Superior temporal gyrus (tissue), 1 donor: ENCODE data around the gene ALK.
A peak's percentile ranks its signal among the peaks of the same experiment; 100 is the strongest.

Experiments used
- DNase-seq: peaks from one replicate; pipeline ENCODE4 v3.0.0-alpha.2; 2016; ENCODE audit errors: extremely low spot score

Gene ALK

GRCh38 chr2:29455200-29455860 is 466.1 kb downstream of the ALK start:
- DNase-seq: peak; percentile 47

DNA sequence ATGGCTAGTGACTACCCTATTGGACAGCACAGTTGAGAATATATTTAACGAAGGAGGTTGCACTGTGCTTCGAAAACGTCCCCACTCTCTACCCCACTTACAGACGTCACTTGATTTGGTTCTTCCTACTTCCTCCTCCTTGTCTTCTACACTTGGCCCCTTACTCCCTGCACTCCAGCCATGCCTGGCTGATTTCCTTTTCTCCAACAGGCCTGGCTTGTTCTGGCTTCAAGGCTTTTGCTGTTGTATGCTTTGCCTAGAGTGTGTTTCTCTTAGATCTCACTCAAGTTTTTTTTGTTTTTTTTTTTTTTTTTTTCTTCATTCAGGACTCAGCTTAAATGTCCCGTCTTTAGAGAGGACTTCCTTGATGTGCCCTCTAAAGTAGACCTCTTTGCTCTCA is 469.4 kb downstream of the ALK start:
- DNase-seq: no peak

DNA sequence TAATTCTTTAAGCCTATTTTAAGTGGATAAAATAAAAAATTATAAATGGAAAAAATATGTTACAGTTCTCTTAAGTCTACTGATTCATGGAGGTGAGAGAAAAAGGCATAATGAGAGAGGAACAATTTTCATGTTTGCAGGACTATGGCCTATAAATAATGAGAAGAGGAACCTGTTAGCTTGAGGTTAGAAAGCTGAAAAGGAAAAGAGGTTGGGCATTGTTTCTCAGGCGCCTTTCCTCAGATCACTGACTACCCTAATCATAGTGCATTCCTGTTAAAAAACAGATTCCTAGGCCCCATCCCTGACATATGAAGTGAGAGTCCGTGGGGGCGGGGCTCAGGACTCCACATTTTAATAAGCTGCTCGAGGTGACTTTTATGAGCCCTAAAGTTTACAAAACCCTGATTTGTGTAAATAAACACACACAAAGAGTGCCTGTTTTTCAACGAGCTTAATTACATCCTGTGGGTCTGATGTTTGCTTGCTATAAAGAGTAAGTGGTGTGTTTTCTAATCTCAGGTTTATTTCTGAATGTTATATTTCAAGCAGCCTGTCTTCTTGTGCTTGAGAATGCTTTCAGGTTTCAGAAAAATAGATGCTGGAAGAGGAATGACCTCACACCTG is 470.7 kb downstream of the ALK start:
- DNase-seq: no peak

DNA sequence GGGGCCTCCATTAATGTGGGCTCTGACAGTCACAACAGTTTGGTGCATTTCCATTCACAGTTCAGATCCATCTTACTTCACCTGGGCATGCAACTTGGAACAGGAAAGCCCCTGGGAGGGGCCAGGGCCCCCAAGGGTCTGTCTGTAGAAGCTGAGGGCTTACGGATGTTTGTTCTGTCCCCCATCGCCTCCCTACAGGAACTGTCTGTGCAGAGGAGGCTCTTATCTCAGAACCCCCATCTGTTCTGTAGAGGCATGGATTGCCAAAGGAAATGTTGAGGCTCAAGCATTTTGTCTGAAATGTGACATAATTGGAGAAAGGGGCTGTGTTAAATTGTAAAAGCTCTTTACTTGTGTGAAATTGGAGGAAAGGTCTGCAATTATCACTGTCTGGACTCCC is 471.9 kb downstream of the ALK start:
- no peak for DNase-seq

- DNase-seq: no peak
Measured at GRCh38 chr2:29448096-29448688, 473.2 kb downstream of the ALK start.

DNA sequence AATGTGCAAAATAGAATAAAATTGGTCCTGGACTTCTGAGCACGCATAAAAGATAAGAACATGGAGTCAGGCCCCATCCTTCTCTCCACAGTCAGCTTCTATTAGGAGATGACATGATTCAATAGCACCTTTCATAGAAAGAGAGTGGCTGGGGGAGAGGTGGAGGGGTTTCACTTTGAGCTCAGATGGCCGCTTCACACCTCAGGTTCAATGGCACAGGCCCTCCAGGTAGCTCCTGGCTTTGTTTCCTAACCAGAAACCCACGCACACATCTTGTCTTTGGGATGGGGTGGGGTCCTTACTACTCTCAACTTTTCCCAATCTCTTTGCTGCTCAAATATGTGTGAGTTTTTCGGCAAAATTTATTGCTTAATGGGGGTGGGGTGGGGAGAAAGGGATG is 473.9 kb downstream of the ALK start:
- no peak for DNase-seq

GRCh38 chr2:29446847-29447246 is 474.5 kb downstream of the ALK start:
- no peak for DNase-seq

GRCh38 chr2:29444150-29444549 is 477.2 kb downstream of the ALK start:
- DNase-seq: no peak

GRCh38 chr2:29443627-29444026 is 477.8 kb downstream of the ALK start:
- DNase-seq: no peak

DNA sequence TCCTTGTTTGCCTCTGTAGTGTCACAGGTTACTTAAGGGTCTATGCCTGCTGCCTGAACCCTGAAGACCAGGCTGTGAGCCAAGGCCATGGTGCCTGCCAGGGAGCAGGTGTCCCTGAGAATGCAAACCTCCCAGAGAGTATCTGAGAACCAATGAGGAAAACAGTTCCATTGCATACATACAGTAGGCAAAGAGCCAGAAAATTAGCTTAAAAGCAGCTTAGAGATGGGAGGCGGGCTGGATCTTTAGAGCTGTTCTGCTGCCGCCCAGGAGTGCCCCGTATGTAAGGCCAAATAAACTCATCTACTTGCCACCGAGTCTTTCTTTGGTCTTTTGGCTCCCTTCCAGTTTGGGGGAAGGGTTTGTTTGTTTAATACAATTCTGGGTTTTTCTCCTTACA is 478.2 kb downstream of the ALK start:
- DNase-seq: no peak

DNA sequence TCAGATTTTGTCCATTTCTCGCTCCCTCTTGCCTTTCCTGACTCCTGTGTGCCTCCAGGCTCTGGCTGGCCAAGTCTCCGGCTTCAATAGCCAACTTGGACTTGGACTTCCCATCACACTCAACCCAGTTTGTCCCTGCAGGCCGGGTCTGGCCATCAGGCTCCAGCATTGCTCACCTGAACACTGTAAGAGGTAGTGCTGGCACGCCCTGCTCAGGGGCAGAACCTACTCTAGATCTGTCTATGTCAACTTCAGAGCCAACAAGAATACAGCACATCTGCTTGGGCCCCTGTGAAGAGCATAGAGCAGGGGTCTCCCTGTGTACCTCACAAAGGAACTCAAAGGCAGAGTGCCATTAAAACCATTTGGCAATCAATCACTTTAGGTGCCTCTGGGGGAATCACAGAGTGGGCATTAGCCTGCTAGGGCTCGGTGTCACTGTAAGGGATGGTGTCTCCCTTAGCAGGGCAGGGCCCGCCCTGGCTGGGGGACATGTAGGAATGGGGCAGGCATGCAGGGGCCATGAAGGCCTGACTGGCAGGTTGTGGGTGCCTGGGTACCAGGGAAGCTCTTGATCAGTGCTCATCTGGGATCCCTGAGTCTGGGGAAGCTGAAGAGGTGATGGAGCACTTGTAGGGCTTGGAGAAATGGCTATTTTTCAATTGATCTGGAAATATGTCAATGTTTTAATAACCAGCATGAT is 480.3 kb downstream of the ALK start:
- no peak for DNase-seq

DNA sequence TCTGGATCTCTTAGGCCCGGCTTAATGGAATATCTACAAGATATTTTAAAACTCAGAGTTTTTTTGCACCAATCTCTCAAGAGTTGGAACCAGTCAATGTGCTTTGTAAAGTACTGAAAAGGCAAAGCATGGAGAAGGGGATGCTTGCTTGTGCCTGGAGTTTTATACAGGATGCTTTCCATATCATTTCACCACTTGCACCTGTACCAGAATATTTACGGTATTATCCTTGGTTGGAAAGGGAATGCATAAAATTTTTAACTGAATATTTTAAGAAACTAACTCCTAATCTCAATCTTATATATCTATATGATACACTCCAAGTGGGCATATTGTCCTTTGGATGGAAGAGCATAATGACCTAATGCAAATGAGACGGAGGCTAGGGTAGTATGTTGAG is 487.5 kb downstream of the ALK start:
- DNase-seq: no peak

DNA sequence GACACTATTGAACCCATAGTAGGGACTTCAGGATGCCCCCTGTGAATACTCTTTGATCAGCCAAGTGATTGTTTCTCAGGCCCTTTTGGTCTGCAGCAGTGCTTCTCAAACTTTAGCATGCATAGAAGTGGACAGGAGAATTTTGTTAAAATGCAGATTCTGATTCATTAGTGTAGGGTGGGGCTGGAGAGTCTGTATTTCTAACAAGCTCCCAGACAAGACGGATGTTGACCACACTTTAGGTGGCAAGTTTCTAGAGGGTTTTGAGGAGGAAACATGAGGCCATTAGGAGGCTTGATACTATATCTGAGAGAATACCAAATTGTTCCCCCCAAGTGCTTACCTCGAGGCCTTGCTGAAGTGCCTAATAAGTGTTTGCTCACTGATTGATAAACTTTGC is 488.3 kb downstream of the ALK start:
- DNase-seq: no peak

- DNase-seq: no peak
Measured at GRCh38 chr2:29431485-29431884, 489.9 kb downstream of the ALK start.

- DNase-seq: no peak
Measured at GRCh38 chr2:29430382-29431112, 490.8 kb downstream of the ALK start.

GRCh38 chr2:29426354-29426753 is 495.0 kb downstream of the ALK start:
- DNase-seq: no peak

- DNase-seq: no peak
Measured at GRCh38 chr2:29425866-29426265, 495.5 kb downstream of the ALK start.

DNA sequence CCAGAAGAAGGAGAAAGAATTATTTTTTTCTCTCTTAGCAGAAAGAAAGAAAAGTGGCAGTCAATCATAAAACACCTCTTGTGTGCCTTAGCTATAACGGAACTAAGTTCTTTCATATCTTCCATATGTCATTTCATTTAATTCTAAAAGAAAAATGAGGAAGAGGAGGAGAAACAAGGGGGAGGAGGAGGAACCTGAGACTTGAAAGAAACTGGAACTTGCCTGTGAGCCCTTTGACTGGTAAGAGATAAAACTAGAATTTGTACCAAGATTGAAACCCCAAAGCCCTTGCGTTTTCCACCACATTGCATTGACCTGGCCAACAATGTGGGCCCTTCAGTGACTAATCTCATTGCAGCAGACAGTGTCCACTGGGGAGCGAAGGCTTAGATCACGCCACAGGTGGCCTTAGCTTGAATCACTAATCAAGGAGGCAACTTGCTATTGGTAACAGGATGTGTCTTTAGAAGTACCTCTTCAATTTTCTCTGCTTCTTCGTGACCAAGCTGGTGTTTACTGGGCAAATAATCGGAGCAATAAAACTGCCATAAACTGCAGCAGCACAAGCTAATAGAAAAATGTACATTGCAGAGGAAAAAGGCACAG is 498.2 kb downstream of the ALK start:
- no peak for DNase-seq

- DNase-seq: no peak
Measured at GRCh38 chr2:29420999-29421782, 500.2 kb downstream of the ALK start.

DNA sequence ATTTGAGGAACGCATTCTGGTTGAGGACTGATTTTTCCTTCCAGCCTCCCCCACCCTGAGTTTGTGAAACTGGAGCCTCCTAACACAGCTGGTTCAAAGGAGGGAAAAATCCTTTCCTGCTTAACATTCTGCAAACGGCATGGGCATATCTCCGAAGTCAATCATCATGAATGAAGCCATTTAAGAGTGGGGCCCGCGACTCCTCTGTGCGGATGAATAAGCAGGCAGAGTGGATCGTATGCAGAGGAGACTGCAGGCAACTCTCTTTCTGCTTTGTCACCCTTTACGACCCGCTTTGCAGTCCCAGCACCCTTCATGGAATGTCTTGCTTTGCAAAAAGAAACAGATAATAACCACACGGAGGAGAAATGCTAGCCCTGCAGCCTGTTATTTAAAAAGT is 500.9 kb downstream of the ALK start:
- no peak for DNase-seq

DNA sequence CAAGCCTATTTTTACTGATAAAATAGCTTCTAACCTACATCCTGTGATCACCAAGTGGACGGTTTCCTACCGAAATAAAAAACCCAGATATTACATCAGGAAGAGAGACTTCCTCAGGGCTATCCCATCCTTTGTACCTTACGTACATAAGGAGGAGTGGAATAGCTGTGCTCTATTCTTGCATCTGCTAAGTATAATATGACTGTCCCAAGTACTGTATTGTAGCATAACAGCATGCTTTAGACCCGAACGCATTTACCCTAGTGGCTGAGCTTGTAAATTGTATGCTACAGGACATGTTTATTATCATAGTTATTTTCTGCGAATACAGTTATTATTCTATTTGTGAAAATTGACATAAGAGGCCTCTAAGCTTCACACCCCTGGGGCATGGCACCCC is 503.8 kb downstream of the ALK start:
- DNase-seq: no peak
